OCI-LY7 (cell line): ENCODE measurements around the gene FCHSD2.

Source experiments
- CTCF ChIP-seq: fragments of 200-600 bp; sonication (generic); conservative IDR thresholded peaks from 2 replicates; pipeline ENCODE4 v1.5.1; 2014; ENCODE audit warnings: mild to moderate bottlenecking, antibody characterized with exemption, low read length, moderate library complexity, mixed read lengths
- EZH2phosphoT487 ChIP-seq: fragments of 200-600 bp; sonication (generic); IDR thresholded peaks from 2 replicates; pipeline ENCODE4 v1.6.1; 2018; ENCODE audit warnings: low read depth, borderline replicate concordance, mild to moderate bottlenecking, mixed run types, antibody characterized with exemption, low read length, moderate library complexity, mixed read lengths

DNA sequence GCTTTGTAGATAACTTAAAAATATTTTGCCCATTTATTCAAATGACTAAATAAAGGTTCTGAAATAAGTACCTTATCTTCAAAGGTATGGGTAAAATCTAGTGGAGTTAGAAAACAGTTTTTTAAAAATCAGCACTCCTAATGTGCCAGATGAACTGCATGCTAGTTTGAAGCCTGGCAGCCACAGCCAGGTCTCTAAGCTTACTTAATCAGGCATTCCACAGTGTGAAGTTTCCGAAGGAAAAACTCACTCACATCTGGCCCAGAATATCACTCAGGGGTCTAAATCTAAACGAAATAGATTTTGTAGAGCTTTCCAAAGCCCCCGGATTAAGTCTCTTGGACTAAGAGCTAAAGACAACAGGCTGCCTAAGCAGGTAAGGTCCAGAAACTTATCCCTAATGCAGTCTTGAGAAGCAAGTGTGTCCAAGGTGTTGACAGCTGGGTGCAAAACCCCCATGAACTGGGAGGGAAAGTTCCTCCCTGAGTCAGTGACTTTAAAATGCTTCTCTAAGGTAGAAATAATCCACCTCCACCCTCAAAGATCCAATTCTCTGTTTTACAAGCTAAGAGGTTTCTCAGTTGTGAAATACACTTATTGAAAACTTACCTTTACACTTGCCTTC lies 157.6 kb downstream of the FCHSD2 start:
- TF ChIP-seq CTCF (no peak), EZH2phosphoT487 (no peak)
